Stimulated activated CD8-positive, alpha-beta memory T cell treated with anti-CD3 and anti-CD28 coated beads, Interleukin-4, amount 100 ng/mL, for 4 hours (primary cell): Measurements from ENCODE around the gene ATP1A3.

Experiments used
- DNase-seq, 2 donors: peaks; one replicate each; pipeline ENCODE4 v3.0.0-alpha.2; 2020; ENCODE audit warnings: low read depth in 2 of 2, low spot score in 1 of 2

The ATP1A3 gene

DNA sequence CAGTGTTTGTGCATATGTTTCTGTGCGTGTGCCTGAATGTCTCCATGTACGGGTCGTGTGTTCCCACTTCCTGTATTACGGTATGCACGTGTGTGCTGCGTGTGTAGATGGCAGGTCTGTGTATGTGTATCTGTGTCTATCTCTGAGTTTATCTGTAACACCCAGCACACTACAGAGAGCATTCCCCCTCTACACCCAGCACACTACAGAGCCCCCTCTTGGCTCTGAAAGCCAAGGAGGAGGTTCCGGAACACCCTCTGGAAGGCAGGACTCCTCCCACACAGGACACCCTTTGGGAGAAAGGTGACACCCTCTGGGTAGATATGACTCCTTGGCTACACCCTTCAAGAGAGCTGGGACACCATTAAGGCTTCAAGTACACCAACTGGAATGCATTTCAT is 63.7 kb downstream of the ATP1A3 start:
- no peak for DNase-seq

DNA sequence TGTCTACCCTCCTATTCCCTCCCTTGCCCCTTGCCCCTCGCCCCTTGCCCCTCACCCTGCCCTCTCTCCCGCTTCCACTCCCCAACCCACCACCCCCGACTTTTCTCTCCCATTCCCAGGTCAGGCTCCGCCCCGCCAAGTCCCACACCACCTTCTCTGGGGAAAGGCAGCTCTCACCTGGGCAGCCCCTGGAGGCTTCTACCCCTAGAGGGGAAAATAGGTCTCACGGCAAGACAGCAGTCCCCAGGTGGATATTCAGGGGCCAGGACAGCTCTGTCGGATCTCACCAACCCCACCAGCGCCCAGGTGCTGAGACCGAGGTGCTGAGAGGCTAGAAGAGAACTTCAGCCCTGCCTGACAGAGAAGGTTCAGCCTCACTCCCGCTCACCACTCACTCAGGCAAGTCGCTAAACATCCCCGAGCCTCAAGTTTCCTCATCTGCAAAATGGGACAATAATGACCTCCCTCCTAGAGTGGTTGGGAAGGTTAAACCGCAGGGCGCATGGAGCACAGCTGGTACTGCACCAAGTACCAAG is 64.4 kb downstream of the ATP1A3 start:
- no peak for DNase-seq

DNA sequence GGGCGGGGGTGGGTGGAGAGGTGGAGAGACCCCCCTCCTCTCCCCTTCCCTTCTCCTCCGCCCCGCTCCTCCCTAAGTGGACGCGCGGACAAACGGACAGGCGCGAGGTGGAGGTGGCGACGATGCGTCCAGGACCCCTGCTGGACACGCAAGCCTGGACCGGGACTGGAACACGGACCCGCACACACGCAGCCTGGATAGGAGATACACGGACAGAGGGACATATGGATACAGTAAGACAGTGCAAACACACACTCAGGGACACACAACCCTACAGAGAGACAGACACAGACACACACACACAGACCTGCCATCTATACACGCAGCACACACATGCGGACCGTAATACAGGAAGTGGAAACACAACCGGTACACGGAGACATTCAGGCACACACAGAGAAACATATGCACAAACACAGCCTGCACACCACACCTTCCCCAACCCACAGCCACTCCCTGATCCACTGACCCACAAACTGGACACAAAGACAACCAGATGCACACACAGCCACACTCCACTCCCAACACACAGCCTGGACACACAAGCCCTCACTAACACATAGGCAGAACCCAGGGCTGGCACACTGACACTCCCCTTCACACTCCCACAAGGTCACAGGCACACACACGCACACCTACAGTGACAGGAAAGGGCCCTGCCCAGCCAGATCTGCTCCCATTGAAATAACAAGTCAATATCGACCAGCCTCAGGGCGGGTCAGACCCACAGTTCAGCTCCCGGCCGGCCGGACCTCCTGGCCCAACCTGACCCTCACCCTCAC is 65.1 kb downstream of the ATP1A3 start:
- DNase-seq, result no peak

DNA sequence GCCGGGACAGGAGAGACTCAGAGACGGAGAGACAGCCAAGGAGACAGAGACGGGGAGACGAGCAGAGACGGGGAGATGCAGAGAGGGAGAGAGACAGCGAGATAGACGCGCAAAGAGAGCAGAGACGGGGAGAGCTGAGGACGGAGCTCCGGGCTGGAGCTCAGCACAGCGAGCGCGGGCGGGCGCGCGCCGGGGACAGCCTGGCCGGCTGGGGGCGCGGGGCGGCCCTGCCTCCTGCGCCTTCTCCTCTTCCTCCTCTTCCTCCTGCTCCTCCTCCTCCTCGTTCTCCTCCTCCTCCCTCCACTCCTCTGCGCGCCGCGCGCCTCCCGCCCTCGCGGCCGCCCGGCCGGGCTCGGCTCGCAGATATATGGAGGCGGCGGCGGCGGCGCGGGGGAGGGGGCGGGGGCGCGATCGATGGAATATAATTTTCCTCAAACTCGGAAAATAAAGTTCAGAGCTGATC is 65.8 kb downstream of the ATP1A3 start, which contains the start of gene ERFL:
Gene ERFL (minus strand): TSS at position 229 of the 463 bp plus-strand sequence. CDS start 15,530 bp downstream, outside the sequence.
- no peak for DNase-seq

DNA sequence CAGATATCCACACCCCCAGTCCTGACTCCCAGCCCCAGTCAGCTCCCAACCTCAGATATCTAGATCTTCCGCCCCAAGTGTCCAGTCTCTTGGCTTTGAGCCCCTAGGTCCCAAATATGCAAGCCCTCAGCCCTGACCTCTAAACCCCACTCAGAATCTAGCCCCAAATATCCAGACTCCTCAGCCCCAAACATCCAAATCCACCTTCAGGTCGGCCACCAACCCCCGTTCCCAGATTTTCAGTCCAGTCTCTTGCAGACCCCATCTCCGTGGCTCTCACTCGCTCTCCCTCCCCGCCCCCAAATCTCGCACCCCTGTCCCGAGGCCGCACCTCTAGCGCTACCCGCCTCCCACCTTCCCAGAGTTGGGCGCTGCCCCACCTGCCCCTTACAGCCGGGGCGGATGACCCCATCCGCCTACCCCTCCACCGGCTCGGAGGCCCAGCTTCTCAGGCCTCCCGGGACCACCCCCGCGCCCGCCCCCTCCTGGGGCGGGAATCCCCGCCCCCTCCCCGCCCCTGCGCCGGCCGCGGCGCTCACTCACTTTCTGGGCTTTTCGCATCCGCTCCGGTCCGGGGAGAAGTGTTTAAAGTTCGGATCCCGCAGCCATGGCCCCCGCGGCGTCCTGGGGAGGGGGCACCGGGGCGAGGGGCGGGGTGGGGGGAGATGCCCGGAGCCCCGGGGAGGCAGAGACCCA is 66.4 kb downstream of the ATP1A3 start:
- DNase-seq, result no peak

DNA sequence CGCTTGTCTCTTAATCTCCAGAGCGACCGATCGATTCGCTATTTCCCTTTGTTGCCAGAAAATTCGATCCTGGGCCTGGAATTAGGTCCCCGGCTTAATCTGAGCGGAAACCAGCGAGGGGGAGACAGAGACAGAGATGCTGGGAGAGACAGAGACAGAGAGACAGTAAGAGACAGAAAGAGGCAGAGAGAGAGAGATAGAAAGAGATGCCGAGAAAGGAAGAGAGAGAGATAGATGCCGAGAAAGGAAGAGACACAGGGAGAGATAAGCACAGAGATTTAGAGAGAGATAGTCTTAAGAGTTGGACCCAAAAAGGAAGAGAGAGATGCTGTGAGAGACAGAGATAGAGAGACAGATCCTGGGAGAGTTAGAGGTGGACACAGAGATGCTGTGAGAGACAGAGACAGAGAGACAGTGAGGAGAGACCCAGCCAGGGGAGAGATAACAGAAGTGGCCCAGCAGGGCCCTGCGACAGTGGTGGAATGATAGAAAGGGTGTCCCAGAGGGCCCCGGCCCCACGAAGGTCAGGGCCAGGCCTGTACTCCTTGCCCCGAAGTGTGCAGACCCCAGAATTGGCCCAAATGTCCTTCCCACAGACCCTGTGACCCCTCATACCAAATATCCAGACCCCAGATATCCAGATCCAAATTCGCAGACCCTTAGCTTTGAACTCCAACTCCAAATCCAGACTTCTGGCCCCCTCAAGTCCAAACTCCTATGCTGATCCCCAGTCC is 67.1 kb downstream of the ATP1A3 start:
- no peak for DNase-seq

DNA sequence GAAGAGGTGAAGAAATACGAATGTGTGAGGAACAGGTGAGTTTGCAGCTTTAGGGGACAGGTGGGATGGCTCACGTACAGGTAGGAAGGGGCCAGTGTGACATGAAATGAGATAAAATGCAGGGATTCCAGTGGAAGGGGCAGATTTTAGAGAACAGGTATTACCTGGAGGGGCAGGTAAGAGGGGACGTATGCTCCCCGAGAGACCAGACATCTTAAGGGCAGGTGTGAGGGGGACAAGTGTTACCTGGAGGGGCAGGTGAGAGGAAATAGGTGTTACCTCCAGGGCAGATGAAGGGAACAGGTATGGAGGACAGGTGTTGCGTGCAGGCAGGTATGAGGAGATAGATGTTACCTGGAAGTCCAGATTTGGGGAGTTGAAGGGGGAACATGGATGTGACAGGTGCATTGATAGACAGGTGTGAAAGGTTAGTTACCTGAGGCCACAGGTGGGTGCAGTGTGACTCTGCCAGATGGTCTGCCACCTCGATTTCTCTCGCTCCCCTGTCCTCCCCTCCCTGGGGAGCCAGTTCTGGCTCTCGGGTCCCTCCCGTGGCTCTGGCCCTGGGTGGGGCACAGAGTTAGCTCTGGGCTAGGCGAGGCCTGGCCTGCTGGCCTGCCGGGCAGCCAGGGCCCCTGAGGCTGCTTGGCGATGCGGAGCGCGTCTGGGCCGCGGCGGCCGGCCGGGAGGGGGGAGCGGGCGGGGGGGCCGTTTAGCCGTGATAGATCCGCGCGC is 67.8 kb downstream of the ATP1A3 start:
- no peak for DNase-seq

DNA sequence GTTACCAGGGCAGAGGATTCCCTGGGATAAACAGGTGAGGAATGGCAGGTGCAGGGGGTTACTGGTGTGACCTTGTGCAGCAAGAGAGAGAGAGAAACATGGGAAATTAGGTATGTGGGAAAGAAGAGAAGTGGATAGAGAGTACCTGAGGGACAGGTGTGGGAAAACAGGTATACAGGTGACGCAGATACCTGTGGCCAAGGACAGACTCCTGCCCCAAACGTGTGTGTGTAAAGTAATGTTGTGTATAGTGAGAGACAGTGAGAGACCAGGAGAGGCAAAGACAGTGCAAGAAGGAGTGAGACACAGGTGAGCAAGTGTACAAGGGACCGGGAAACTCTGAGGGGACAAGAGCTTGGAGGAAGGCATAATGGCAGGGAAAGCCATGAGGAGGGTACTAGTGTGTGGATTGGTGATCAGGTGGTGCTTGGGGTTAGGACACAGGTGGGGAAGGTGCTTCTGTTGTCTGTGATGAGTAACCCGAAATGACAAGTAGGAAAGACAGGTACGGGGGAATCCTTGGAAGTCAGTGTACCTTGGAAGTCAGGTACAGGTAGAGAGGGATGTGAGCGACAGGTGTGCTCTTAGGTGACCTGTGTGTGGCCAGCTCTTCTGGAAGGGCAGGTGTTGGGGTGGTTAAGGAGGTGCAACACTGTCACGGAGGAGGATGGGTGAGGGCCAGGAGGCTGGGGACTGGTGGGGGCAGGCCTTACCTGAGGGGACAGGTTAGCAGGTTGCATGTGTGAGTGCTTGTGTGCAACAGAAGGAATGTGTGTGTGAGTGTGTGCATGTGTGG is 68.6 kb downstream of the ATP1A3 start:
- DNase-seq, result no peak

DNA sequence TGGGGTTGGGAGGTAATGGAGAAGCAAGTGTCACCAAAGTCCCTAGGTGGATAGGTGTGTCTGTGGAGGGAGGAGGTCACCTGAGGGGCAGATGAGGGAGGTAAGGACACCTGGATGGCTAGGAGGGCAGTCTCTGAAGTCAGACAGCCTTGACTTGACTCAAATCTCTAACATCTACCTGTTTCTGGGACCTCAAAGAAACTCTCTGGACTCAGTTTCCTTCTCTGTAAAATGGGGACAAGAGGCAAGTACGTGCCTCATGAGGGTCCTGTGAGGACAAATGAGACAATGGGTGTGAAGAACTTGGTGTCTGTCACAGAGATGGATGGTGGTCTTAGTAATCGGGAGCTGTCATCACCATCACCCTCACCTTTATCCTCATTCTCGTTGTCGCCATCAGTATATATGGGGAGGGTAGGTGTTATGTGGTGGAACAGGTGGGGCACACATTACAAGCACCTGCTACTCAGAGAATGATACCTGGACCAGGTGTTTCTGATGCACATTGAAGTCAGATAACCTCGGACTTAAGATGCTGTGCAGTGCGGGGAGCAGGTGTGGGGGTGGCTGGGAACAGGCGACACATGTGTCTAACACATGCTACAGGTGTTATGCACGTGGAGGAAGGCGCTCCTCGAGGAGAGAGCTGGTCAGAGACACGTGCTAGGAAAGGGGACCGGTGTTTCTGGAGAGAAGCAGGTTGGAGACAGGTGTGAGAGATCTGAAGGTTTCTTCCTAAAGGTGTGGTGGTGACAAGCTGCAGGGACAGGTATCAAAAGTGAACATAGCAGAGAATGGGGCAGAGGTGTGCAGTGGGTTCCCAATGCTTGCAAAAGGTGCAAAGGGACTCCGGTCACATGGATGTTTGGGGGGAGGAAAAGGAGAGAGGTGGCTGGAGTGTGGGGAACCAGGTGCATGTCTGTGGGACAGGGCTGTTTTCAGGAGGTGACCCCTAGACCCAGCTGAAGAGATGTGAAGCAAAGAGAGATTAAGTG is 69.6 kb downstream of the ATP1A3 start:
- no peak for DNase-seq

DNA sequence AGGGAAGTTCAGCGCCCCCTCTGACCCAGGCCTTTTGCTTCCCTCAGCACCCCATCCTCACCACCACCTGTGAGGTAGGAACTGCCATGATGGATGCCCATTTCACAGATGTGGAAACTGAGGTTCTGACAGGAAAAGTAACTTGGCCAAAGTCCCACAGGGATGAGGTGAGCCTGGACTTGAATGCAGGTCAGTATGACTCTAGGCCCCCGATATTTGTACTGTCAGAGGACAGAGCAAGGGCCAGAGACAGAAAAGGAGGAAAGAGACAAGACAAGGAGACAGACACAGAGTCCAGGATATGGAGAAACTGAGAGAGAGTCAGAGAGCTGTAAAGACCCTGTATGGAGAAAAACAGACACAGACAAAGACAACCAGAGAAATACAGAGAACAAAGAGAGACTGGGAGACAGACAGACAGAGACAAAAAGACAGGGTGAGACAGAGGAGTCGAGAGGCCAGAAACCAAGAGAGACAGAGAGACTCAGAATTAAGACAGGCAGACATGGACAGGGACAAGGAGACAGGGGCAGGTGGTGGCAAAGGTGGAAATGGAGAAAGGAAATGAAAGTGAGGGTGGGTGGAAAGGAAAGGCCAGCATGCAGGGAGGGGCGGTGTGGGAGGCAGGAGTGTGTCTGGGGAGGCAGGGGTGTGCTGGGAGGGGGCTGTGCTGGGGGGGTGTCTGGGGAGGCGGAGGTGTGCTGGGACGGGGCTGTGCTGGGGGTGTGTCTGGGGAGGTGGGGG is 70.8 kb downstream of the ATP1A3 start:
- no peak for DNase-seq

DNA sequence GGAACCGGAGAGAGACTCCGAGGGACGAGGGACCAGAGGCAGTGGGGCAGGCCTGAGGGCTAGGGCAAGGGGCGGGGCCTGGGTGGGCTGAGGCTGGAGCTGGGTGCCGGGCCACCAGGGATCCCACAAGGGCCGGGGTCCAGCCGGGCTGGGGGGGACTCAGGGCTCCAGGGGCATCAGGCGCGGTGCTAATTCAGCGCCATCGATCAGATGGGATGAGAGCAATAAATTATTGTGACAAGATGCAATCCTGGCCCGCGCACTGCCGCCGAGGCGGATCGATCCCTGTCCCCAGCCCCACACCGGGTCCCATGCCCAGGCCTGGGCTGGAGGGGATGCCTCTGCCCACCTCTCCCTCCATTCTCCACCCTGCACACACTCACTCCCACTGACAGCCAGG is 71.4 kb downstream of the ATP1A3 start:
- no peak for DNase-seq

DNA sequence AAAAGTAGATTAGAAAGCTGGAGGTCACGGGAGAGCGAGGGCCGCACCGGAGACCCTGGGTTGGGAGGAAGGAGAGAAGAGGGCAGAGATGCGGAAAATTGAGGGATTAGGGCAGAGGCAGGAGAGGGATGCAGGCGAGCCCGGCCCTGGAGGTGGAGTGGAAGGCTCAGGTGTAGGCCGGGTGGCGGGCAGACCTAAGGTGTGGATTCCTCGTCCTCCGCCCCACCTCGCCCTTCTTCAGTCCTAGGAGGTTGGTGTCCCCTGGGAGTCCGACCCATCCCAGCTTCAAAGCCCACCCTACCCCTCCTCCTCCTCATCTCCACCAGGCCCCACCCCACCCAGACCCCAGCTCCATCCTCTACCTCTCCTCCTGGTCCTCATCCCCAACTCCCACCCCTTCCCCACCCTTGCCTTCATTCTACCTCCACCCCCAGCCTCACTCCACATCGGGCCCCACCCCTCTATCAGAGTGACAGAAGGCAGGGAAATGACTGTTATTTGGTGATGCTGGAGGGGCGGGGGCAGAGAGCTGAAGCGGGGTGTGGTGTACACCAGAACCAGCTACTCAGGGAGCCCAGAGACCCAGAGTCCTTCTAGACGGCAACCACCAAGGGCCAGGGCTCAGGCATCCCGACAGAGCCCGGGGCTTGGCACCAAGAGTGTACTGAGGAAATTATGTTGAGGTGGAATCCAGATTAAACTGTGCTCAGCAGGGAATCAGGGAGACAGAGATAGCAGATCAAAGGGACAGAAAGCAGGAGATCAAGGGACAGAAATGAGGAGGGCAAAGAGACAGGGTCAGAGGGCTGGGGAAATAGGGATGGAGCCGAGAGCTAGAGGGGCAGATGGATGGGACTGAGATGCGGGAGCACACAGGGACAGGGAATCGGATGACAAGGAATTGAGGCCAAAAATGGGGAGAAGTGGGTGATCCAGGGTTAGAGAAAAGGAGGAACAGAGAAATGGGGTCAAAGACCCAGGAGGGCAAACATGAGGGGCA is 72.2 kb downstream of the ATP1A3 start:
- DNase-seq, result no peak

DNA sequence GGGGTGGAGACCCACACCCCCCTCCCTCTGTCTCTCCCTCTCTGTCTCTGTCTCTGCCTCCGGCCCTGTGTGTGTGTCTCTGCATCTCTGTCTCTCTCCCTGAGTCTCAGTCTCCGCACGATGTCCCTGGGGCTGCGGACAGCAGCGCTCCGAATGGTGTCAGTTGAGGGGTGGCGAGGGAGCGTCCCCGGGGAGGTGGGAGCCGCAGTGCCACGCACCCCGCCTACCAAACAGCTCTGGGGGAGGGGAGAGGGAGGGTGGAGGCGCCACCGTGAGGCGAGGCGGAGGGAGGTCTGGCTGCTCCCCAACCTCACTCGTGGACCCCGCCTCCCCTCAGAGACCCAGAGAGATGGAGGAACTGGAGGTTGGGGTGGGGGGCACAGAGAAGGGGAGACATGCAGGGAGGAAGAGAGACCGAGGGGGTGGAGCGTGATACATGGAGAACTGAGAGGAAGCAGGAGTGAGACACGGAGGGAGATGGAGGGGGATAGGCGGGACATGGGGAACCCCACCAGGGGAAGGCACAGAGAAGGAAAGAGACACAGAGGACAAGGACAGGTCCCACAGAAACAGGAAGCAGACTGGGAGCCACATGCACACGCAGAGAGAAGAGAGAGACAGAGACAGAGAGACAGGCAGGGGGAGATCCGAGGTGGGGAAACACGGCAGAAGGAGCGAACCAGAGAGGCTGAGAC is 73.0 kb downstream of the ATP1A3 start:
- DNase-seq, result no peak

DNA sequence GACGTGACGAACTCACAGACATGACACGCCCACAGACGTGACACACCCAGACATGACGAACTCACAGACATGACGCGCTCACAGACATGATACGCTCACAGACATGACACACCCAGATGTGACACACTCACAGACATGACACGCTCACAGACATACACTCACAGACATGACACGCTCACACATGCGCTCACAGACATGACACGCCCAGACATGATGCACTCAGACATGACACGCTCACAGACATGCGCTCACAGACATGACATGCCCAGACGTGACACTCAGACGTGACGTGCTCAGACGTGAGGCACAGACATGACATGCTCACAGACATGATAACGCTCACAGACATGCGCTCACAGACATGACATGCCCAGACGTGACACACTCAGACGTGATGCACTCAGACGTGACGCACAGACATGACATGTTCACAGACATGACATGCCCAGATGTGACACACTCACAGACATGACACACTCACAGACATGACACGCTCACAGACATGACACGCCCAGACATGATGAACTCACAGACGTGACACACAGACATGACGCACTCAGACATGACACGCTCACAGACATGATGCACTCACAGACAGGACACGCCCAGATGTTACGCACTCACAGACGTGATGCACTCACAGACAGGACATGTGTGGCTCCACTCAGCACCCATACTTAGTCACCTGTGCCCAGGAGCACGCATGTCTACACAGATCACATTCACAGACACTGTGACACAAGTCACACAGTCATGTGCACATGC is 73.9 kb downstream of the ATP1A3 start:
- DNase-seq, result no peak

DNA sequence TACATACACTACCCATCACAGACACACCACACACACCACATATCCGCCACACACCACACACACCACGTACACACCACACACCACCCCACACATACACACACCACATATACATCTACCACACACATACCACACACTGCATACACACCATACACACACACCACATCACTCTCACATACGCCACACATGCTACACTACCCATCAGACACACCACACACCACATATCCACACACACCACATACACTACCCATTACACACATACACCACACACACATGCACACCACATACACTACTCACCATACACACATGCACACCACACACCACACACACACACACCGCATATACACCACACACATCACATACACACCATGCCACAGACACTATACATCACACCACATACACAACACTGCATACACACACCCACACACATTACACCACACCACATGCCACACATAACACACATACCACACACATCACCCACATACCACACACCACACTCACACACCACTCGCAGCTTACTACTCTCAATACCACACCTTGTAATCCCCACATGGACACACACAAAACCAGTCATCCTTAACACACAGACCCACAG is 75.3 kb downstream of the ATP1A3 start:
- no peak for DNase-seq
